OCI-LY7 (cell line): ENCODE measurements around the gene PIEZO1.

Experiments used
- EZH2phosphoT487 ChIP-seq: fragments of 200-600 bp; sonication (generic); IDR thresholded peaks from 2 replicates; pipeline ENCODE4 v1.6.1; 2018; ENCODE audit warnings: low read depth, borderline replicate concordance, mild to moderate bottlenecking, mixed run types, antibody characterized with exemption, low read length, moderate library complexity, mixed read lengths
- TF ChIP-seq, protein P1 (sequence below): fragments of 200-600 bp; sonication (generic); conservative IDR thresholded peaks from 2 replicates; pipeline ENCODE4 v1.5.1; 2014; ENCODE audit warnings: mild to moderate bottlenecking, antibody characterized with exemption, low read length, moderate library complexity, mixed read lengths

- TF ChIP-seq, protein P1, sequence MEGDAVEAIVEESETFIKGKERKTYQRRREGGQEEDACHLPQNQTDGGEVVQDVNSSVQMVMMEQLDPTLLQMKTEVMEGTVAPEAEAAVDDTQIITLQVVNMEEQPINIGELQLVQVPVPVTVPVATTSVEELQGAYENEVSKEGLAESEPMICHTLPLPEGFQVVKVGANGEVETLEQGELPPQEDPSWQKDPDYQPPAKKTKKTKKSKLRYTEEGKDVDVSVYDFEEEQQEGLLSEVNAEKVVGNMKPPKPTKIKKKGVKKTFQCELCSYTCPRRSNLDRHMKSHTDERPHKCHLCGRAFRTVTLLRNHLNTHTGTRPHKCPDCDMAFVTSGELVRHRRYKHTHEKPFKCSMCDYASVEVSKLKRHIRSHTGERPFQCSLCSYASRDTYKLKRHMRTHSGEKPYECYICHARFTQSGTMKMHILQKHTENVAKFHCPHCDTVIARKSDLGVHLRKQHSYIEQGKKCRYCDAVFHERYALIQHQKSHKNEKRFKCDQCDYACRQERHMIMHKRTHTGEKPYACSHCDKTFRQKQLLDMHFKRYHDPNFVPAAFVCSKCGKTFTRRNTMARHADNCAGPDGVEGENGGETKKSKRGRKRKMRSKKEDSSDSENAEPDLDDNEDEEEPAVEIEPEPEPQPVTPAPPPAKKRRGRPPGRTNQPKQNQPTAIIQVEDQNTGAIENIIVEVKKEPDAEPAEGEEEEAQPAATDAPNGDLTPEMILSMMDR, result no peak
- TF ChIP-seq EZH2phosphoT487, result no peak
These were observed 1.5 kb downstream of the PIEZO1 start for GRCh38 chr16:88783391-88784073.
